ENCODE measurements around the gene IRF7.
"Not testable (repeated sequence)": the region's sequence is repeated elsewhere in the genome, so short reads cannot be mapped to it uniquely, and the experiment has no call there.

The IRF7 gene

GRCh38 chr11:659532-660085 lies 43.9 kb upstream of the IRF7 start:
- no peak for TF ChIP-seq CTCF (IDR thresholded peaks at IDR 0.05; ENCODE audit: control extremely low read depth, extremely low read depth, low read depth, missing control alignments)
- DNase-seq (ENCODE audit: extremely low spot score) = no peak
- ChIA-PET POLR2A (interaction anchor here (0.6 kb wide), 1 partner anchor 175 kb away, joined by 5 read pairs; no protein-coding TSS in a partner anchor), CTCF (interaction anchor here (1.4 kb wide), 1 partner anchor 65 kb away, joined by 4 read pairs; no protein-coding TSS in a partner anchor)

- no peak for DNase-seq (ENCODE audit: extremely low spot score)
- no peak for TF ChIP-seq CTCF (IDR thresholded peaks at IDR 0.05; ENCODE audit: control extremely low read depth, extremely low read depth, low read depth, missing control alignments)
- ChIA-PET POLR2A (no interaction called here), CTCF (interaction anchor here (1.3 to 1.4 kb wide), 2 partner anchors 10 to 16 kb away, joined by 3 to 4 read pairs; no protein-coding TSS in a partner anchor)
Measured at GRCh38 chr11:657691-658126, 42.0 kb upstream of the IRF7 start.

GRCh38 chr11:656866-657265 lies 41.1 kb upstream of the IRF7 start:
- DNase-seq (ENCODE audit: extremely low spot score) = no peak
- TF ChIP-seq CTCF (IDR thresholded peaks at IDR 0.05; ENCODE audit: control extremely low read depth, extremely low read depth, low read depth, missing control alignments) = no peak
- POLR2A ChIA-PET = no interaction called here
- CTCF ChIA-PET = no interaction called here

- POLR2A ChIA-PET = no interaction called here
- no peak for TF ChIP-seq CTCF (IDR thresholded peaks at IDR 0.05; ENCODE audit: control extremely low read depth, extremely low read depth, low read depth, missing control alignments)
- CTCF ChIA-PET = no interaction called here
- no peak for DNase-seq (ENCODE audit: extremely low spot score)
Measured at GRCh38 chr11:656426-656825, 40.7 kb upstream of the IRF7 start.

- POLR2A ChIA-PET = no interaction called here
- no peak for TF ChIP-seq CTCF (IDR thresholded peaks at IDR 0.05; ENCODE audit: control extremely low read depth, extremely low read depth, low read depth, missing control alignments)
- CTCF ChIA-PET = interaction anchor here (0.9 kb wide), 1 partner anchor 25 kb away, joined by 3 read pairs; no protein-coding TSS in a partner anchor
- DNase-seq (ENCODE audit: extremely low spot score) = no peak
Measured at GRCh38 chr11:655036-655726, 39.4 kb upstream of the IRF7 start.

GRCh38 chr11:654444-654843 lies 38.7 kb upstream of the IRF7 start:
- POLR2A ChIA-PET; DNase-seq (ENCODE audit: extremely low spot score): not testable (repeated sequence)
- CTCF ChIA-PET = interaction anchor here (0.9 kb wide), 1 partner anchor 26 kb away, joined by 3 read pairs; no protein-coding TSS in a partner anchor

GRCh38 chr11:653837-654236 lies 38.1 kb upstream of the IRF7 start:
- TF ChIP-seq CTCF (IDR thresholded peaks at IDR 0.05; ENCODE audit: control extremely low read depth, extremely low read depth, low read depth, missing control alignments) = no peak
- DNase-seq (ENCODE audit: extremely low spot score) = no peak
- ChIA-PET POLR2A (no interaction called here), CTCF (no interaction called here)

GRCh38 chr11:653136-653535 lies 37.4 kb upstream of the IRF7 start:
- POLR2A ChIA-PET; CTCF ChIA-PET; DNase-seq (ENCODE audit: extremely low spot score): not testable (repeated sequence)

Measured in GM10248 (cell line).